K562 (cell line): ENCODE results near the gene ANKEF1. TPM values are rescaled to one million over a fixed set of nuclear protein-coding genes. Genes with fewer than 3 reads are reported as not detected.

Source experiments
- ATAC-seq: fragments of 200-7000 bp; cut with Tn5 transposase; 3 replicates; pipeline ENCODE4 v1.9.1; 2020; ENCODE audit warnings: moderate library complexity
- BruUV-seq: library from RNA; stranded (reverse); fragments of 400-500 nt; replicated peaks from 2 replicates; lab custom pipeline; 2021; lab: Mats Ljungman, UMichigan
- CTCF ChIA-PET: fragments of 300-600 bp; formaldehyde crosslinking; extraction: SDS; loops from one replicate; lab custom pipeline; 2021; ENCODE audit warnings: low intra/inter-chr PET ratio; lab: Yijun Ruan, JAX
- POLR2A ChIA-PET: fragments of 300-600, 350-650 bp; sonication (Branson Sonifier 250); formaldehyde crosslinking; extraction: SDS; loops from one replicate; lab custom pipeline; 2021; ENCODE audit warnings: antibody characterized with exemption, inconsistent platforms; lab: Yijun Ruan, JAX
- DNase-seq, 4 experiments: peaks; one replicate each; pipeline versions ENCODE4 v3.0.0 to v3.0.0-alpha.2; 2011 to 2018; ENCODE audit warnings: low spot score in 3 of 4, mixed read lengths in 3 of 4; ENCODE audit errors: extremely low read depth in 1 of 4
- FAIRE-seq: peaks from 2 replicates; lab custom pipeline; 2011; peaks lifted over from hg19 to GRCh38; lab: Jason Lieb, UNC
- H2AFZ ChIP-seq: 2 replicates; pipeline ENCODE4 v1.6.0; 2011; ENCODE audit warnings: low read depth, low read length, control low read depth, inconsistent platforms
- H3K27ac ChIP-seq: fragments of 200-600 bp; 3 replicates; pipeline ENCODE4 v1.8.0; 2011; ENCODE audit warnings: low read depth, mild to moderate bottlenecking, control low read depth, inconsistent platforms, low read length, moderate library complexity, mixed read lengths; ENCODE audit errors: extremely low read depth
- H3K27me3 ChIP-seq, 2 experiments: fragments of 300-600 bp in 1 of 2; 2 replicates in 1 of 2; 3 replicates in 1 of 2; pipeline versions ENCODE4 v1.6.0 to v1.8.0; 2011; ENCODE audit warnings: inconsistent platforms in 2 of 2, low read length in 2 of 2, mild to moderate bottlenecking in 1 of 2, mixed read lengths in 1 of 2, moderate library complexity in 1 of 2; ENCODE audit not compliant: control insufficient read depth in 2 of 2, insufficient read depth in 2 of 2
- H3K36me3 ChIP-seq: fragments of 300-600 bp; 3 replicates; pipeline ENCODE4 v1.8.0; 2011; ENCODE audit warnings: mild to moderate bottlenecking, low read length, inconsistent platforms; ENCODE audit not compliant: control insufficient read depth, insufficient read depth
- H3K4me1 ChIP-seq, 2 experiments: fragments of 200-600 bp in 1 of 2; replicated peaks in 1 of 2; 2 replicates in 1 of 2; 3 replicates in 1 of 2; pipeline versions ENCODE4 v1.5.1 to v1.8.0; 2011; ENCODE audit warnings: inconsistent platforms in 2 of 2, low read length in 2 of 2, mild to moderate bottlenecking in 1 of 2, mixed read lengths in 1 of 2, moderate library complexity in 1 of 2; ENCODE audit not compliant: control insufficient read depth in 2 of 2, insufficient read depth in 2 of 2
- H3K4me2 ChIP-seq: 2 replicates; pipeline ENCODE4 v1.6.1; 2011; ENCODE audit warnings: low read length, control low read depth, inconsistent platforms, mixed read lengths; ENCODE audit not compliant: insufficient read depth
- H3K4me3 ChIP-seq: fragments of 200-600 bp; sonication (generic), shearing (Covaris generic); 2 replicates; pipeline ENCODE4 v1.5.1; 2016; ENCODE audit warnings: control low read depth, inconsistent platforms
- H3K79me2 ChIP-seq: fragments of 200-600 bp; 3 replicates; pipeline ENCODE4 v1.8.0; 2011; ENCODE audit warnings: low read length, inconsistent platforms; ENCODE audit not compliant: control insufficient read depth, insufficient read depth
- H3K9ac ChIP-seq, 2 experiments: 2 replicates each; pipeline versions ENCODE4 v1.6.0 to v1.6.1; 2011; ENCODE audit warnings: low read depth in 2 of 2, low read length in 2 of 2, control low read depth in 1 of 2, inconsistent platforms in 1 of 2, mild to moderate bottlenecking in 1 of 2, mixed read lengths in 1 of 2; ENCODE audit not compliant: insufficient read depth in 1 of 2
- H3K9me1 ChIP-seq: one replicate; pipeline ENCODE4 v1.6.0; 2011; ENCODE audit warnings: inconsistent platforms, mild to moderate bottlenecking, low read length, moderate library complexity; ENCODE audit not compliant: control insufficient read depth, insufficient read depth
- H3K9me3 ChIP-seq: replicated peaks from 2 replicates; pipeline ENCODE4 v1.5.1; 2011; ENCODE audit warnings: low read depth, low read length, inconsistent platforms; ENCODE audit not compliant: control insufficient read depth, insufficient read depth
- H4K20me1 ChIP-seq: replicated peaks from 2 replicates; pipeline ENCODE4 v1.6.1; 2011; ENCODE audit warnings: low read length, inconsistent platforms, mixed read lengths; ENCODE audit not compliant: control insufficient read depth, insufficient read depth
- C11orf30 ChIP-seq: fragments of 450-650 bp; IDR thresholded peaks from 2 replicates; pipeline ENCODE4 v1.6.1; 2016; ENCODE audit warnings: low read depth, mild to moderate bottlenecking
- CBFA2T3 ChIP-seq: fragments of 450-650 bp; IDR thresholded peaks from 2 replicates; pipeline ENCODE4 v1.6.1; 2017
- CEBPZ ChIP-seq: fragments of 150-350 bp; IDR thresholded peaks from 2 replicates; pipeline ENCODE4 v1.6.1; 2014; ENCODE audit warnings: low read depth, mild to moderate bottlenecking, low read length, borderline replicate concordance
- CHD2 ChIP-seq: IDR thresholded peaks from 2 replicates; pipeline ENCODE4 v1.6.1; 2011; ENCODE audit warnings: low read depth, low read length
- E2F3 ChIP-seq: fragments of 250-450 bp; sonication (Bioruptor Pico); IDR thresholded peaks from 2 replicates; pipeline ENCODE4 v1.4.0; 2020; ENCODE audit warnings: mild to moderate bottlenecking
- GABPB1 ChIP-seq: sonication (generic); formaldehyde crosslinking; IDR thresholded peaks from 2 replicates; pipeline ENCODE4 v1.8.0; 2022; ENCODE audit warnings: mild to moderate bottlenecking, missing genetic modification reagents
- HNRNPLL ChIP-seq: fragments of 200-400 bp; formaldehyde crosslinking; IDR thresholded peaks from 2 replicates; pipeline ENCODE4 v1.6.1; 2017; ENCODE audit warnings: low read length, low read depth, mild to moderate bottlenecking; ENCODE audit not compliant: poor library complexity, severe bottlenecking
- MAFF ChIP-seq: IDR thresholded peaks from 2 replicates; pipeline ENCODE4 v1.6.1; 2012; ENCODE audit warnings: low read length, improper control_type of control experiment
- MAFK ChIP-seq: IDR thresholded peaks from 2 replicates; pipeline ENCODE4 v1.6.1; 2011; ENCODE audit warnings: low read length, improper control_type of control experiment
- ZNF239 ChIP-seq: fragments of 250-450 bp; sonication (Bioruptor Pico); IDR thresholded peaks from 2 replicates; pipeline ENCODE4 v1.4.0; 2020; ENCODE audit warnings: mild to moderate bottlenecking
- ZNF316 ChIP-seq: fragments of 450-650 bp; IDR thresholded peaks from 2 replicates; pipeline ENCODE4 v1.6.1; 2016
- ZNF561 ChIP-seq: fragments of 450-650 bp; formaldehyde crosslinking; conservative IDR thresholded peaks from 2 replicates; pipeline ENCODE4 v1.4.0; 2020; ENCODE audit warnings: mild to moderate bottlenecking, moderate library complexity
- ZZZ3 ChIP-seq: fragments of 450-650 bp; IDR thresholded peaks from 2 replicates; pipeline ENCODE4 v1.6.1; 2016; ENCODE audit warnings: antibody characterized with exemption, mild to moderate bottlenecking, moderate library complexity
- WGBS: fragments of 100-300 bp; shearing (Covaris generic); methylation state at CpG from one replicate; pipeline ENCODE4 v1.1.6; 2016; ENCODE audit warnings: low coverage, mixed read lengths; ENCODE audit not compliant: insufficient coverage; ENCODE audit errors: missing lambda C conversion rate; 5-methylcytosine and 5-hydroxymethylcytosine counted together
- in situ Hi-C: fragments of 300-500 bp; cut with MboI; formaldehyde crosslinking; loops from 4 replicates; pipeline ENCODE4 v1.15.0; 2018; ENCODE audit warnings: inconsistent platforms, mixed read lengths
- intact Hi-C: fragments of 100-400 bp; cut with micrococcal nuclease; formaldehyde crosslinking; loops from 2 replicates; pipeline ENCODE4 v1.14.2; 2022
- polyA plus RNA-seq, 8 experiments: library from polyadenylated mRNA; depleted of rRNA in 4 of 8; stranded (reverse) in 5 of 8; unstranded in 3 of 8; fragments of >200 nt; fragmentation: Nextera tagmentation in 2 of 8; fragmentation: Illumina TruSeq in 1 of 8; extraction: Ambion mirVana in 2 of 8; extraction: Trizol in 1 of 8; gene quantifications; 2 replicates each; pipeline versions ENCODE4 v1.2.1 to v1.2.3, GENCODE V29; 2011 to 2014; ENCODE audit warnings: inconsistent platforms in 1 of 8, missing spikeins in 1 of 8
- total RNA-seq, 7 experiments: library from RNA; depleted of rRNA in 6 of 7; stranded (reverse); fragments of >200 nt in 6 of 7; fragmentation: Illumina TruSeq in 2 of 7; extraction: Trizol in 2 of 7; gene quantifications; 2 replicates each; pipeline versions ENCODE4 v1.2.1 to v1.2.3, GENCODE V29; 2011 to 2021; ENCODE audit warnings: low replicate concordance in 1 of 7
- TF ChIP-seq, protein P1 (sequence below): sonication (generic); formaldehyde crosslinking; IDR thresholded peaks from 2 replicates; pipeline ENCODE4 v1.5.0; 2020; ENCODE audit warnings: missing genetic modification reagents
- TF ChIP-seq, protein P2 (sequence below): sonication (generic); formaldehyde crosslinking; IDR thresholded peaks from 2 replicates; pipeline ENCODE4 v1.4.0; 2020; ENCODE audit warnings: mild to moderate bottlenecking, missing genetic modification reagents

Gene ANKEF1
- total and polyA plus RNA-seq, 9 of the 15 experiments (the other 6 are each of a cell fraction or from before 2014, with no cell fraction given): 0.35 to 2.1 (median 1.7) TPM

DNA sequence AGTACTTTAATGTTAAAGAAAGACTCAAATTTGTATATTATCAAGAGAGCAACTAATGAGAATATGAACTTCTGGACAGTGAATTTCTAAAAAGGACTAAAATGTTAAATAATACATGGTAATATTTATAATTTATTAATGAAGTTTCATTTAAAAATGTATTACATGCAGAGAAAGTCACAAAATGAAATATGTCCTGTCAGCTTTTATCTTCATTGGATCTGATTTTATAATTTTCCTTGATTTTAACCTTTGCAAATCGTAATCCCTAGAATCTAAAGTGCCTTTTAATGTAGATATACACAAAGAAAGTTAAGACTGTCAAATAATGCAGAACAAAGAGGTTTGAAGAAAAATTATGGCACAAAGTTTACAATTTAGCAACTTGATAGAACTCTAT is 16.4 kb downstream of the ANKEF1 start:
- H3K27me3 ChIP-seq: no peaks in the 10 kb centered on the region
- no peak for DNase-seq
- no peak overlapping the region for H3K4me2 ChIP-seq
- 0% methylated on average over 1 of the region's 1 CpG for WGBS
- H3K9me3 ChIP-seq: no peaks in the 10 kb centered on the region
- H2AFZ ChIP-seq: no peak overlapping the region
- H3K9ac ChIP-seq: no peak overlapping the region
- no peaks in the 10 kb centered on the region for H3K4me1 ChIP-seq
- ATAC-seq: no peak
- TF ChIP-seq ZZZ3: no peak
- TF ChIP-seq MAFF: peak; percentile 34; the same call in 1 of the 2 replicates
- peak; percentile 38; the same call in 1 of the 2 replicates for TF ChIP-seq C11orf30
- peak; percentile 69 for TF ChIP-seq ZNF316
- TF ChIP-seq GABPB1: no peak
- TF ChIP-seq, protein P1, sequence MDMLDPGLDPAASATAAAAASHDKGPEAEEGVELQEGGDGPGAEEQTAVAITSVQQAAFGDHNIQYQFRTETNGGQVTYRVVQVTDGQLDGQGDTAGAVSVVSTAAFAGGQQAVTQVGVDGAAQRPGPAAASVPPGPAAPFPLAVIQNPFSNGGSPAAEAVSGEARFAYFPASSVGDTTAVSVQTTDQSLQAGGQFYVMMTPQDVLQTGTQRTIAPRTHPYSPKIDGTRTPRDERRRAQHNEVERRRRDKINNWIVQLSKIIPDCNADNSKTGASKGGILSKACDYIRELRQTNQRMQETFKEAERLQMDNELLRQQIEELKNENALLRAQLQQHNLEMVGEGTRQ: no peak
- TF ChIP-seq E2F3: no peak
- TF ChIP-seq ZNF239 (CRISPR knock-in tag): no peak
- TF ChIP-seq CBFA2T3: no peak
- TF ChIP-seq MAFK: 0 out of 2 replicates have a peak, but pooled peaks have one; percentile 20
- TF ChIP-seq HNRNPLL: no peak
- TF ChIP-seq CEBPZ: no peak
- no peak for TF ChIP-seq ZNF561
- TF ChIP-seq, protein P2, sequence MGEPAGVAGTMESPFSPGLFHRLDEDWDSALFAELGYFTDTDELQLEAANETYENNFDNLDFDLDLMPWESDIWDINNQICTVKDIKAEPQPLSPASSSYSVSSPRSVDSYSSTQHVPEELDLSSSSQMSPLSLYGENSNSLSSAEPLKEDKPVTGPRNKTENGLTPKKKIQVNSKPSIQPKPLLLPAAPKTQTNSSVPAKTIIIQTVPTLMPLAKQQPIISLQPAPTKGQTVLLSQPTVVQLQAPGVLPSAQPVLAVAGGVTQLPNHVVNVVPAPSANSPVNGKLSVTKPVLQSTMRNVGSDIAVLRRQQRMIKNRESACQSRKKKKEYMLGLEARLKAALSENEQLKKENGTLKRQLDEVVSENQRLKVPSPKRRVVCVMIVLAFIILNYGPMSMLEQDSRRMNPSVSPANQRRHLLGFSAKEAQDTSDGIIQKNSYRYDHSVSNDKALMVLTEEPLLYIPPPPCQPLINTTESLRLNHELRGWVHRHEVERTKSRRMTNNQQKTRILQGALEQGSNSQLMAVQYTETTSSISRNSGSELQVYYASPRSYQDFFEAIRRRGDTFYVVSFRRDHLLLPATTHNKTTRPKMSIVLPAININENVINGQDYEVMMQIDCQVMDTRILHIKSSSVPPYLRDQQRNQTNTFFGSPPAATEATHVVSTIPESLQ (CRISPR knock-in tag): no peak
- TF ChIP-seq CHD2: no peak
- in situ Hi-C loops (no loop called here), intact Hi-C loops (no loop called here)
- H3K79me2 ChIP-seq: no peaks in the 10 kb centered on the region
- no peaks in the 10 kb centered on the region for H3K36me3 ChIP-seq
- ChIA-PET CTCF (no interaction called here), POLR2A (no interaction called here)
- no TSS peak for BruUV-seq
- H3K27ac ChIP-seq: no peak overlapping the region
- H4K20me1 ChIP-seq: no peaks in the 10 kb centered on the region
- FAIRE-seq: no peak
- no peak overlapping the region for H3K4me3 ChIP-seq
- H3K9me1 ChIP-seq: no peaks in the 10 kb centered on the region
